ENCODE data around the gene EMCN. TPM values are rescaled to one million over a fixed set of nuclear protein-coding genes. Genes with fewer than 3 reads are reported as not detected.
"Not testable (repeated sequence)": the region's sequence is repeated elsewhere in the genome, so short reads cannot be mapped to it uniquely, and the experiment has no call there.

Gene EMCN
- total RNA-seq, 2 donors from 2014 or later, result 9.3 to 65.6 TPM

DNA sequence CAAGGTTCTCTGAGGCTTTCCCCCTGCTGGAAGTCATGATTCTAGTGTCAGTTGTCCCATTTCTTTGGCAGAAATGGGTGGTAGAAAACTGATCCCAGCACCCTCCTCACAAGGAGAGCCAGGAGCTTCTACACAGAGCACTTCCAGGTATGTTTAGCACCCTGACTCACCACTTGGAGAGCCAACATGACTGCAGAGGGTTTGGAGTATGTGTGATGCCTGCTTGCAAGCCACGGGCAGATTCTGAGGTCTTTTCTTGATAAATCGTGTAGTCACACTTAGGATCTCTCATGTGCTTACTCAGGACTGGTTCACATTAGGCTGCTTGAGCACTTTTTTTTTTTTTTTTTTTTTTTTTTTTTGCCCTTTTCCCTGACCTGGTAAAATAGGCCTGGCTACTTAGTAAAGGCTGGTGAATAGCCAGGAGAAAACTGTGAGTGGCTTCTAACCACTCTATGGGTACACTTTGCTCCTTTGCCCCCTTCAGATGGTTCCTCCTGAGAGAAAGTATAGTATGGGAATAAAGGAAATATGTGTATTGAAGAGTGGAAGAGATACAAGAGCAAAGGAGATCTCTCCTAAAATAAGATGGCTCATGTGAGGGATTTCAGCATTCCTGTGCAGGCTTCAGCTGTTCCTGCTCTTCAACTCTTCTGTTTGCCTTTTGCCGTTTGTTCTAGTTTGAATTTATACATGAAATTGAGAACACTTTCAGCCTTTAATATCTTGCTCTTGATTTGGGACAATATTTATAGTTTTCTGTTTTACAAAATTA is 103.6 kb downstream of the EMCN start:
- TF ChIP-seq, protein P1, sequence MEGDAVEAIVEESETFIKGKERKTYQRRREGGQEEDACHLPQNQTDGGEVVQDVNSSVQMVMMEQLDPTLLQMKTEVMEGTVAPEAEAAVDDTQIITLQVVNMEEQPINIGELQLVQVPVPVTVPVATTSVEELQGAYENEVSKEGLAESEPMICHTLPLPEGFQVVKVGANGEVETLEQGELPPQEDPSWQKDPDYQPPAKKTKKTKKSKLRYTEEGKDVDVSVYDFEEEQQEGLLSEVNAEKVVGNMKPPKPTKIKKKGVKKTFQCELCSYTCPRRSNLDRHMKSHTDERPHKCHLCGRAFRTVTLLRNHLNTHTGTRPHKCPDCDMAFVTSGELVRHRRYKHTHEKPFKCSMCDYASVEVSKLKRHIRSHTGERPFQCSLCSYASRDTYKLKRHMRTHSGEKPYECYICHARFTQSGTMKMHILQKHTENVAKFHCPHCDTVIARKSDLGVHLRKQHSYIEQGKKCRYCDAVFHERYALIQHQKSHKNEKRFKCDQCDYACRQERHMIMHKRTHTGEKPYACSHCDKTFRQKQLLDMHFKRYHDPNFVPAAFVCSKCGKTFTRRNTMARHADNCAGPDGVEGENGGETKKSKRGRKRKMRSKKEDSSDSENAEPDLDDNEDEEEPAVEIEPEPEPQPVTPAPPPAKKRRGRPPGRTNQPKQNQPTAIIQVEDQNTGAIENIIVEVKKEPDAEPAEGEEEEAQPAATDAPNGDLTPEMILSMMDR (IDR thresholded peaks at IDR 0.05), result no peak
- Histone ChIP-seq H3K27ac (peak overlapping the region in 1 of 2 donors; percentile 31), H3K4me1 (ENCODE audit: control insufficient read depth in 1 of 2, low read depth in 2 of 2) (peaks cover 0 to 8% of the 10 kb centered on the region in 2 donors), H3K9me3 (no peaks in the 10 kb centered on the region), H3K27me3 (replicated peaks; ENCODE audit: insufficient read depth) (no peaks in the 10 kb centered on the region), H3K36me3 (no peaks in the 10 kb centered on the region), H3K4me3 (no peak overlapping the region)
- ATAC-seq (ENCODE audit: insufficient number of reproducible peaks, low FRiP score, low read depth) (no peak), DNase-seq (ENCODE audit: low spot score) (no peak)

GRCh38 chr4:100391863-100392262 is 126.0 kb downstream of the EMCN start:
- ATAC-seq (ENCODE audit: insufficient number of reproducible peaks, low FRiP score, low read depth) (no peak), DNase-seq (ENCODE audit: low spot score) (no peak)
- Histone ChIP-seq H3K9me3 (no peaks in the 10 kb centered on the region), H3K27ac (no peak overlapping the region), H3K27me3 (replicated peaks; ENCODE audit: insufficient read depth) (no peaks in the 10 kb centered on the region), H3K4me3 (no peak overlapping the region), H3K36me3 (no peaks in the 10 kb centered on the region), H3K4me1 (ENCODE audit: control insufficient read depth in 1 of 2, low read depth in 2 of 2) (no peaks in the 10 kb centered on the region)
- TF ChIP-seq, protein P1 (IDR thresholded peaks at IDR 0.05), result no peak

GRCh38 chr4:100391086-100391485 is 126.7 kb downstream of the EMCN start:
- DNase-seq (ENCODE audit: low spot score) (no peak), ATAC-seq (ENCODE audit: insufficient number of reproducible peaks, low FRiP score, low read depth) (no peak)
- no peaks in the 10 kb centered on the region for H3K4me1 ChIP-seq (ENCODE audit: control insufficient read depth in 1 of 2, low read depth in 2 of 2)
- no peak overlapping the region for H3K4me3 ChIP-seq
- H3K36me3 ChIP-seq, result no peaks in the 10 kb centered on the region
- TF ChIP-seq, protein P1 (IDR thresholded peaks at IDR 0.05), result no peak
- no peaks in the 10 kb centered on the region for H3K9me3 ChIP-seq
- H3K27me3 ChIP-seq (replicated peaks; ENCODE audit: insufficient read depth), result no peaks in the 10 kb centered on the region
- no peak overlapping the region for H3K27ac ChIP-seq

DNA sequence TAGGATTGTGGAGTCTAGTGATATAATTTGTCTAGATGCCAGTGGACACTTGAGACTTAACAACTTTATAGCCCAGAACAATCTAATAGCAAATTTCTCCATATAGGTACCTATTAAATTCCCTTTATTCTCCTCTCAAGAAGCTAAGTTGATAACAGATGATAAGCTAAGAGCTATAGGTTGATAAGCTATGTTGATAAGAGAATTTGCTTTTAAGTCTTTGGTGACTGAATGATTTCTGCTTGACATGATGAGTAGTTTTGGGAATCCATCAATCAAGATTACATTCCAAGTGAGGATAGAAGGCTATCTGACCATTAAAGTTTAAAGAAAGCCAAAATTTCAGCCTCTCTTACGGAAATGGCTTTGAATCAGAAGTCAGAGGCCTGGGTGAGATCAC is 131.6 kb downstream of the EMCN start:
- H3K36me3 ChIP-seq, result no peaks in the 10 kb centered on the region
- H3K4me1 ChIP-seq (ENCODE audit: control insufficient read depth in 1 of 2, low read depth in 2 of 2), result no peaks in the 10 kb centered on the region
- DNase-seq (ENCODE audit: low spot score) (no peak), ATAC-seq (ENCODE audit: insufficient number of reproducible peaks, low FRiP score, low read depth) (no peak)
- H3K4me3 ChIP-seq, result no peak overlapping the region
- no peaks in the 10 kb centered on the region for H3K27me3 ChIP-seq (replicated peaks; ENCODE audit: insufficient read depth)
- H3K27ac ChIP-seq, result no peak overlapping the region
- H3K9me3 ChIP-seq, result no peaks in the 10 kb centered on the region
- TF ChIP-seq, protein P1 (IDR thresholded peaks at IDR 0.05), result no peak

- not testable (repeated sequence) for H3K4me1 ChIP-seq (ENCODE audit: control insufficient read depth in 1 of 2, low read depth in 2 of 2); DNase-seq (ENCODE audit: low spot score); H3K27ac ChIP-seq; H3K27me3 ChIP-seq (replicated peaks; ENCODE audit: insufficient read depth); H3K36me3 ChIP-seq; ATAC-seq (ENCODE audit: insufficient number of reproducible peaks, low FRiP score, low read depth); H3K4me3 ChIP-seq; H3K9me3 ChIP-seq
Measured at GRCh38 chr4:100380401-100380800, 137.4 kb downstream of the EMCN start.
